ENCODE results near the gene USP35.
"Not testable (repeated sequence)": the region's sequence is repeated elsewhere in the genome, so short reads cannot be mapped to it uniquely, and the experiment has no call there.

USP35 gene

DNA sequence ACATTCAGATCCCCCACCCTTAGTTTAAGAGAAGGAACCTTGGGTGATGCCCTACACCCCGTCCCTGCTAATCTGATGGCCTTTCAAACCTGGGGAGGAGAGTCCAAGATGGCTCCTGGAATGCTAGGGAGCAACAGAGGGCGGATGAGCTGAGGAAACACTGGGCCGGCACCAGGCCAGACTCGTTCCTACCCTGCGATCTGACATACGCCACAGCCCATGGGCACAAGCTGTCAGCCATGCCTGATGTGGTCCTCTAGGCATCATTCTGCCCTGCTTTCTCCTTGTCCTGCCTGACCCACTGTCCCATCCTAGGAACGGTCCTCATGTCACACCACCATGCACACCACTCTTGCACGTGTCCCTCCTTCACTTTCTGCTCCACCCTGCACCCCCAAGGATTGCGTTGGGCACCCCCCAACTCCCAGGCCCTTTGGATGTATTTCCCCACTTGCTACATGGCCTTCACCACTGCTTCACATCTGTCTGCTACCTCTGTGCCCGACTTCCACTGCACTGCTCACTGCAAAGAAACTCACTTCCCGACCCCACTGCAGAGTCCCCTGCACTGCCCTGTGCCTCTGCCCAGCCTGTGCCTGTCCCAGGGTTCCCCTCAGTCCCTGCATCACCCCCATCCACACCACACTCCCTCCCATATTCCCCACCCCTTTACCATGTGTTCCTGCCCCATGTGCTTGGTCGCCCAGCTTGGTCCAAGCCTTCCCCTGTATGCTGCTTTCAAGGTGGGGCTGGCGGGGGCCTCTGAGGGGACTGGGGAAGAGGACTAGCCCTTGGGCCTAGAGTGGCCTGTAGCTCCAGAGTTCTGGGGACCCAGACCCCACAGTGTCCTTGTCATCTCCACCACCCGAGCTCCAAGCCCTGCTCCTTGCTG is 29.2 kb downstream of the USP35 start:
- no peak for DNase-seq (ENCODE audit: low read depth)

DNA sequence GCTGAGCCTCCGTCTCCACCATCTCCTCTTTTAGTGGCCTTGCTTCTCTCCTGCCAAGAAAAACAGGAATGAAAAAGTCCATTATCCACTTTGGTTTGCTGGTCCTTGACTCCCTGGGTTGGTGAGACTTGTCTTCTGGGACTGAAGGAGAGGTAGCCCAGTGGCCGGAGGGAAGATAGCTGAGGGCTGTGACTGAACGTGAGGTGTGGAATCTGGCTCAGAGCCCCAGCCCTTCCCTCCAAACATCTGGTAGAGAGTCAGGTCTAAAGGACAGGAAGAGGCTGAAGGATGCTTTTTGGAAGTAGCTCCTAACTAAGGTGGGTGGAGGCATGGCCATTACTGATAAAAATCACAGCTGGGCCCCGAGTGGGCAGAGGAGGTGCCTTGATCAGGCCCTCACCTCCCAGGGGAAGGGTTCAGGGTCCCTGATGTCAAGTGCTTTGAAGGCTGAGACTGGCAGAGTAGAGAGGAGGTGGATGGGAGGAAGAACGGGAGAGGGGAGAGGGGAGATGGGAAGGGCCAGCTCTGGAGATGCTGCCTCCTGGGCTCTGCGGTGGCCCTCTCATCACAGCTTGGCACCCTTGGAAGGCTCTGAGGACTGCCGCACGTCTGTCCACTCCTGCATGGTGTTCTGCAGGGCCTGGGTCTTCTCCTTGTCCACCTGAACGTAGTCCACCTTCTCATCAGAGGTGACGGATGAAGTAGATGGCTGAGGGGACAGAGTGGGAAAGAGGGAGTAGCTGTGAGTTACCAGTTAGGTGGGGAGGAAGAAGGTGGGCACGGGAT is 30.2 kb downstream of the USP35 start:
- DNase-seq (ENCODE audit: low read depth): no peak

DNA sequence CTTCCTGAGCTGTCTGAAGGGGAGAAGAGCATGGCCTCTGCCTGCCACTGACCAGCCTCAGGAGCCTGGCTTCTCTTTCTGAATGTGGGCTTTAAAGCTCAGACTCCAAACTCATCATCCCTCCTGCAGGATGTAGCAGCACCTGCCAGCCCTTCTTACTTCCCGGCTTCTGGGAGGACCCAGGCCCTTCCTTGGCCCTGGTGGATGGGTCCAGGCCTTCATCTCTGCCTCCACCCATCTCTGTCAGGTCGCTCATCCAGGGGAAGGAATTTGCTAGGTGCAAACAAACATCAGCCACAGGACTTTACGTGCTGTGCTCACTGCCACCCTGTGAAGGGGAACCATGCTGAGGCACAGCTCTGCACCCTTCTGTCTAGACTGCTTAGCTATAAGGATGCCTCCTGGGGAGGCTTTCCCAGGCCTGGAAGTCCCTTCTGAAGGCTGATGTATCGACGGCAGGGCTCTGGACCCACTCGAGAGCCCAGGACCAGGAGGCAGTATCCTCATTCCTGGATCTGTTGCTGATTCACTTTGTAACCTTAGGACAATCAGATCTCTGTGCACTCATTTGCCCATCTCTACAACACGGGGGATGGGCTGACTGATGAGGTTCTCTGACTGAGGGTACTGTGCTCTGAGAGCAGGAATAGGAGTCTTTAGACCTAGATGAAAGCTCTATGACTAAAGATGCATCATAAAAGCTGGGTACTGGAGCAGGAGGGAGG is 30.9 kb downstream of the USP35 start:
- DNase-seq (ENCODE audit: low read depth): no peak

DNA sequence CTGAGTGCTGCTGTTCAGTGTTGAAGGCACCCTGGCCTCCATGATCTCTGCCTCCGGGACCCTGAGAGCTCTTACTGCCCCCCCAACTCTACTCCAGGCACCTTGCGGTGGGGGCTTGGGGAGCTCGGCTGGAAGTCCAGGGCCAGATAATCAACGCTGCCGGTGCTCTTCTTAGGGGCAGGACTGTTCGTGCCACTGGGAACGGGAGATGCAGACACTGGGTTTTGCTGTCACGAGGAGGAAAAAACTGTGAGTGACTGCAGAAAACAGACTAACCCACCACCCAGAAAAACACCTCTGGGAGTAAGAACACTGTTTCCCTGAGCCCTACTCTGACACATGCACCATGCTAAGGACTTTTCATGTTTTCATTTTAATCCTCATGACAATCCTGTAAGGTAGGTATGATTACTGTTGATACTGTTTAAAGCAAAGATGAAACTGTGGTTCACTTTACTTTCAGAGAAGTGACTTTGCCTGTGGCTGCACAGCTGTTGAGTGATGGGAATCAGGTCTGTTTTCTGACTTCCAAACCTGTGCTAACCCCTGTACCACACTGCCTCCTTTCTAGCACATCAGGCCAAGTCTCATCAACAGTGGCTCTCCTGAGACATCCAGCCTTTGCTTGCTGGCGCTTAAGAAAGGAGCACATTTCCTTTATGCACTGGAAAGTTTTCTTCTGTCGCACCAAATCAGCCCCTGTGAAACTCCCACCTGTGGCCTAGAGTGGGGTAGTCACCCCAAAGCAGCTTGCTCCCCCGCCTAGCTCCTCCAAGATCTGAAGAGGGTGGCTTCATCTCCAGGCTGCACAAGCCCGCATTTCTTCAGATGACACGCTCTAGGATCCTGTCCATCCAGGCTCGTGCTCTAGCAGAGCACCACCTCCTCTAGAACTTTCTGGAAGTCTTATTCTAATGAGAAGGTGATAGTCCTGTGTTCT is 31.8 kb downstream of the USP35 start:
- no peak for DNase-seq (ENCODE audit: low read depth)

DNA sequence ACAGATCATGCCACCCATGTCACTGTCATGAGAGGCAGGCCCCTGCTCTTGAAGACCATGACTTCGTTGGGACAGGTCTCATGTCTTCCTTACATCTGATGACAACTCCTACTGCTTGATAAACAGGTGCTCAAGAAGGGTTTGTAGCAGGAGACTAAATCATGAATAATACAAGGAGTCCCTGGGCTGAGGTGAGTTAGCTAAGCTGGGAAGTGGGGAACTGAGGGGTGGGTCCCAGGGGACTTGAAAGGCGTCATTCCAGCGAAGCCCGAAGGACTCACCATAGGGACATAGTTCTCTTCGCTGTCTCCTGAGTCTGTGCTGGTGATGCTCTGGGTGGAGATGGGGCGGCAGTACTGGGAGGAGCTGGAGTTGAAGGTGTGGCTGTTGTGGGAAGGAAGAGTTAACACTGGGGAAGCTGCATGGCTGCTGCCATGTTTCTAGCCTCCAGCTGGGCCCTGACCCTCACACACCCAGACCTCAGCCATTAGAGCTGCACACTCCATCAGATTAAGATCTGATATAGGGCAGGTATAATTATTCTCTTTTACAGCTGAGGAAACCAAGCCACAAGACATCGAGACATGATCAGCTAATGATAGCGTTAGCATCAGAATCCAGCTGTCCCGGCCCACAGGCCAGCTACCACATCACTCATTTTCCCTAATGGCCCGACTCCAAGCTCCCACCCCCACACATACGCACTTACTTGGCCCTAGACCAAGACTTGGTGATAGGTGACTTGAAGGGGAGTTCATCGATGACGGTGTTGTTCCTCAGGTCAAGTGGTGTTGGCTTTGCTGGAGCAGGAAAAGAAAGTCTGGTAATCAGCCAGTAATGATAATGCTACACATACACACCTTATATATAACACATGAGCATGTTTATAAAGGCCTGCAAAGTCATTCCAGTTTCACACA is 32.9 kb downstream of the USP35 start:
- DNase-seq (ENCODE audit: low read depth): no peak

DNA sequence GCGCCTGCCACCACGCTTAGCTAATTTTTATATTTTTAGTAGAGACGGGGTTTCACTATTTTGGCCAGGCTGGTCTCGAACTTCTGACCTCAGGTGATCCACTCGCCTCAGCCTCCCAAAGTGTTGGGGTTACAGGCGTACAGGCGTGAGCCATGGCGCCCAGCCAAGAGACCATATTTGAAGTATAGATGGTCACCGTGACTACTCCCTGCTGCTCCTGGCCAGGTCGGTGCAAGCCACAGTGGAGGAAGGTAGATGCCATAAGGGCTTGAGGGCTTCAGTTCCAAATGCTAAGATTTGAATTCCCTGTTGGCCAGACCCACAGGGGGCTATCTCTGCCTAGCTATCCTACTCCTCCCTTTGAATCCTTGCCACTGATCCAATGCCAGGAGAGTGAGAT is 34.0 kb downstream of the USP35 start:
- not testable (repeated sequence) for DNase-seq (ENCODE audit: low read depth)

DNA sequence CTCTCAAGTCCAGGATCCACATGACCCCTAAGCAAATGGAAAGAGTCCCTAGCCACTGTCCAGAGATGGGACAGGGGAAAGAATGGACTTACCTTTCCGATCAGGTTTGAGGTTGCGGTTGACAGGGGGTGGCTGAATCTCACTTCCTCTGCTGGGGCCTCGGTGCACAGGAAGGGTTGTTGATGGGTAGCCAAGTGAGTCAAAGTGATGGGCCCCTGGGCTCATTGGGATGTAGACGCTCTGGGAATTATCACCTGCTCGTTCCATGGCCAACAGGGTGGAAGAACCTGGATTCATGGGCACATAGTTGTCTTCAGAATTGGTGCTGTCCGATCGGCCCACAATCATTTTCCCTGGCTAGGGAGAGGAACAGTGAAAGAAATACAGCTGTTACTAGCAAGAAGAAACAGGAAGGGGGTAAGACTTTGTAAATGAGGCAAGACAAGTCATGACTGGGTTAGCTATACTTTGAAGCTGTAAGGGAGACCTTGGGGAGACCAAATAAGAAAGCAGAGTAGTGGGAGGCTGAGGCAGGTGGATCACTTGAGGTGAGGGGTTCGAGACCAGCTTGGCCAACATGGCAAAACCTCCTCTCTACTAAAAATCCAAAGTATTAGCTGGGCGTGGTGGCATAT is 34.7 kb downstream of the USP35 start:
- DNase-seq (ENCODE audit: low read depth): no peak

DNA sequence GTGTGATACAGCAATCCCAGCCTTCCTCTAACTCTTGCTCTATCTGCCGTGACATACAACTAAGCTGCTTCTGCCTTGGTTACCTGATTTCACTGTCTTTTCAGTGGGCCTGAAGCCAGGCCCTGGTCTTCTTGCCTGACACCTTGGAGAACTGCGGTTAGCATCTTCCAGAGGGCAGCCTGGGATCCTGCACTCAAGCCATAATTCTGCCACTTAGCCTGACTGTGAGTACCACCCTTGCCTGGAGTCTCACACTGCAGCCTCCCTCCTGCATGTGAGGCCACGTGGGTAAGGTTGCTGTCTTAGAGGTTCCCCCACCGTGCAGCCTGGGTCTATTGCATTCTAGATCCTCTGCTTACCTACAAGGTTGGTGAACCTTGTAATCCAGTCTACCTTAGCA is 35.8 kb downstream of the USP35 start:
- DNase-seq (ENCODE audit: low read depth): no peak

DNA sequence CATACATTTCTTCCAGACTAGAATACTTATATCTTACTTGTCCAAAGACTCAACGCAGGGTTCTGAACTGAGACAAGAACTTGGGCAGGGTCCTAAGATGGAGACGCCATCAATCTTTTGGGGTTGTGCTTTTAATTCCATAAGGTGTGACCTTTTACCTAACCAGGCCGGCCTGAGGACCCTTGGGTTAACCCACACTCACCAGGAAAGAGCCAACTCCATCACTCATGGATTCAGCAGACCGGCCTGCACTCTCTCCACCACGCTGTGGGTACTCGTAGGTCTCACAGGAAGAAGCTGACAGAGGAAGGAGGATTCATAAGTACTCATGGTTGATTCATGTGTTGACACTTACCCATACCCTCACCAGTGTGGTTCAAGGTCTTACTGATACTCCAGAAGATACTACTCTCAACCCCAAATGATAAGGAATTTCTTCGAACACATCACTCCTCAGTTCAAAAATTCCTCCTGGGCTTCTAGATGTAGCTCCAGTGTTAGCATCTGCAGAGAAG is 36.2 kb downstream of the USP35 start:
- DNase-seq (ENCODE audit: low read depth): no peak

DNA sequence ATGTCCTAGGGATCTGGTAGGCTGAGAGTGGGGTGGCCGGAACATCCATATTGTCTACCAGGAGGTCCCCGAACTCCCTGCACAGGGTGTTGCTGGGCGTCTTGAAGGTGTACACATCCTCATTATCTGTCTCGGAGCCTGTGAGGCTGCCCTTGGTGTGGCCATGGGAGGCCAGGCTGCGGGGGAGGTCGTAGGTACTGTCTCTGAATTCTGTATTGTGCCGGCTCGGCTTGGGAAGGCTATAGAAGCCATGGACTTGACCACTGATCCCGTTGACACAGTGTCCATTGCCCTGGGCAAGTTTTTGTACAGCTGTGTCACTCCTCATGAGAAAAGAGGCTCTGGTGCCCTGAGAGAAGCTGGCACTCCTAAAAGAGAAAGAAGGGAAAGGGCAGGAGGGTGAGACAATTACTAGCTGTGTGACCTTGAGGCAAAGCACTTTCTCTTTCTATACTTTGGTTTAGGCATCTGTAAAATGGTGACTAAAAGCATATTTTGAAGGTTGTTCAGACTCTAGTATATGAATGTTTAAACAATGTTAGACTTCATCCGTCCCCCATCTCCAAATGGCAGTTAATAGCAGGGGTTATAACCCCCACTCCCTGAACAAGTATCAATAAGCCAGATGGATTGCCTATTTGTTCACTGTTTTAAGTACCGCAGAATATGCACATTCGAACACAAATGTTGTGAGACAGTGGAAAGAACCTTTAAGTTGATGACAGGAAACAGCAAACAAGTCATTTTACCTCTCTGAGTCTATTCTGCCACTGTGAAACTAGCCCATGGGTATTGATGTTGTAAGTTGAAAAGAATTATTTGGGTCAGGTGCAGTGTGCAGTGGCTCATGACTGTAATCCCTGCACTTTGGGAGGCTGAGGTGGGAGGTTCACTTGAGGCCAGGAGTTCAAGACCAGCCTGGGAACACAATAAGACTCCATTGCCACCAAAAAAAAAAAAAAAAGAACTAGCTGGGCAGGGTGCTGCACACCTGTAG is 38.3 kb downstream of the USP35 start:
- DNase-seq (ENCODE audit: low read depth): no peak

DNA sequence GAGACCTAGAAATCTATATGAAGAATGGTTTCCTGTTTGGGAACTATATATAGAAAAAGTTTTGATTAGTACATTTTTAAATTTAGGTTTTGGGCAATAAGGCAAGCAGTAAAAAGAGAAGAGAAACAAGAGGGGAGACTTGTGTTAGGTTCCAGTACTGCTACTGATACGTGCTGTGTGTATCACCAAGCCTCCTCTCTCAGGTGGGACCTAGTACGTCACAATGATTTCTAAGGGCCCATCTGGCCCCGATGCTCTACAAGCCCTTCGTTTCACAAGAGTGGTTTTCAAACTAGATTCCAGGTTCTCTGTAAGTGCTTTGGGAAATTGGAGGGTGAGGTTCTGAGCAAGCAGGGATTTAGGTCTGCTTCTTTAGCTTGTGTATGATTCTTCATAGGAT is 39.2 kb downstream of the USP35 start:
- DNase-seq (ENCODE audit: low read depth): no peak

DNA sequence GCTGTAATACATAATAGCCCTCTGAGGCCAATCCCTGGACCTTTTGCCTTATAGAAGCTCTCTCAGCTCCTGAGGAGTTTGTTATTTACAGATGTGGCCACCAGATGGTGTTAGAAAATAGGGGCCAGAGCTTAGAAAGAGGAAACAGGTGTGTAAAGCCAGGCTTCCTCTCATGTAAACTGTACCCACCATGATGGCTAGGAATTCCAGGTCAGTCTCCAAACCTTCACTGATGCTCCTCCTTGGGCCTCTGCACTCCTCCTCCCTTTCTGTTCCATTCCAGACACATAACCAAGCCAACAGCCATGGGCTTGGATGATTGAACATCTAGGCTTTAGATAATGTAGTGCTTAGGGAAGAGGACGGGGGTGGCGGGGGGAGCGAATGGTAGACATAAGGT is 39.7 kb downstream of the USP35 start:
- DNase-seq (ENCODE audit: low read depth): peak; percentile 55

DNA sequence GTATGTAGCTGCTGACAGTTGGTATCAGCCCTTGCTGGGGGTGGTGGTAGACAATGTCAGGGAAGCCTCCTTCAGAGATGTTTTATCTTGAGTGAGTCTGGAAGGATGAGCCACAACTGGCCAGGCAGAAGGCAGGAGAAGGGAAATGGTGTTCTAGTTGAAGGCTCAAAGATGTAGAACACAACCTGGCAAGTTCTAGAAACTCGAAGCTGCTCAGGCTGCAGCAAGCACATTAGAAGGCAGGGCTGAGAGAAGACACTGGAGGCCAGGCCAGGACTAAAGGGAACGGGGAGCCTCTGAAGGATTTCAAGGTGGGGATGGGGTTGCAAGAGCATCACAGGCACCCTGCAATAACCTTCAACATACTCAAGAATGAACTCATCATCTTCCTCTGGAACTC is 40.4 kb downstream of the USP35 start:
- no peak for DNase-seq (ENCODE audit: low read depth)

DNA sequence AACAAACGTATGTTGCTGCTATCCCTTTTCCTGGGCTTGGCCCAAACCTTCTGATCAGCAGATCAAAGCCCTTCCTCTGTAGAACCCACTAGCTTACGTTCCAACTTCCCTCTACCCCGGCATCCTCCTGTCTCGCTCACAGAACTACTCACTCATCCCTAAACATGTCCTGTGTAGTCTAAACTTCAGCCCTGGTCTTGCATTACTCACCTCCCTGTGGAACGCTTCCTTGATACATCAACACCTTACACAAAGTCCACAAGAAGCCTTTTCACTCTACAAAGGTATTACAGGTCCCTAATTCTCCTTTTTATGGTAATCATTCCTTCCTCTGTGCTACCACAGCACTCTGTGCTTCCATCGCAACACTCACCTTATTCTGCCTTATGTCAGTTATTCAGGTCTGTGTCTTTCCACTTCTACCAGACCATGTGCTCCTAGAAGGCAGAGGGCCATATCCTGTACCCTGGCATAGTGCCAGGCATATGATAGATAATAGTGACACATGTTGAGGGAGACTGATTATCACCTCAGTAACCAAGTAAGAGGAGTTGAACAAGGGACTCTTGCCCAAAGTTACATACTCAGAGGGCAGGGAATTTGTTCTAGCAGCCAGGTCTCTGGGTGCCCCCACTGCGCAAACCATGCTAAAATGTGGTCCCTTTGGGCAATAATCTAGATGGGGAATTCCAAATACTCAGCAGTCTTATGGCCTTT is 41.6 kb downstream of the USP35 start:
- no peak for DNase-seq (ENCODE audit: low read depth)

DNA sequence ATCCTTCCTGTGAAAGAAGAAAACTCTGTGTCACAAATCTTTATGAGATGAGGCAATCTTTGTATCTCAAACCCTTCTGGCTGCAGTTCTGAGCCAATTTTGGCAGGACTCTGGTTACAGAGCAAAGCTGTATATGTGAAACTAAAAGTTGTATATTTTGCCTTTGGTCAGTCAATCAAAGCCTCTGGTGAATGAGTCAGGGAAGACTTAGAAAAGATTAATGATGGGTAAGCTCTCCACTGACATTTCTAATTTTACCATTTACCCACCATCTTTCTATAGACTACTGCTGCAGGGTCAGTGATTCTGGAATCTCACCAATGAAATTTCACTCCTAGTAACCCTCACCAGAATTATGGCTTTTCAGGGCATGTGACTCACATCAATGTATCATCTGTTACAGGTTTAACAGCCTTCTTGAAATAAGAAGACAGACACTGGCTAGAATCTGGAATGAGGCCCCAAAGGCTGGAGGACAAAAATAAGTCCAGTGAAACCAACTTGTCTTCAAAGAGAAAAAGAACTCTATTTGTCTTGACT is 43.3 kb downstream of the USP35 start:
- peak; percentile 86 for DNase-seq (ENCODE audit: low read depth)

DNA sequence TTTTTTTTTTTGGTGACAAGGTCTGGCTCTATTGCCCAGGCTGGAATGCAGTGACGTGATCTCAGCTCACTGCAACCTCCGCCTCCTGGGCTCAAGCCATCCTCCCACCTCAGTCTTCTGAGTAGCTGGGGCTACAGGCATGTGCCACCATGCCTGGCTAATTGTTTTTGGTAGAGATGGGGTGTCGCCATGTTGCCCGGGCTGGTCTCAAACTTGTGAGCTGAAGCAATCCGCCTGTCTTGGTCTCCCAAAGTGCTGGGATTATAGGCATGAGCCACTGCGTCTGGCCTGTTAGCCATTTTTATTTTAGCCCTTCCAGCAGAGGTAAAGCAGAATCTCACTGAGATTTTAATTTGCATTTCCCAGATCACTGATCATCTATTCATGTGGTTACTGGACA is 44.3 kb downstream of the USP35 start:
- DNase-seq (ENCODE audit: low read depth): not testable (repeated sequence)

DNA sequence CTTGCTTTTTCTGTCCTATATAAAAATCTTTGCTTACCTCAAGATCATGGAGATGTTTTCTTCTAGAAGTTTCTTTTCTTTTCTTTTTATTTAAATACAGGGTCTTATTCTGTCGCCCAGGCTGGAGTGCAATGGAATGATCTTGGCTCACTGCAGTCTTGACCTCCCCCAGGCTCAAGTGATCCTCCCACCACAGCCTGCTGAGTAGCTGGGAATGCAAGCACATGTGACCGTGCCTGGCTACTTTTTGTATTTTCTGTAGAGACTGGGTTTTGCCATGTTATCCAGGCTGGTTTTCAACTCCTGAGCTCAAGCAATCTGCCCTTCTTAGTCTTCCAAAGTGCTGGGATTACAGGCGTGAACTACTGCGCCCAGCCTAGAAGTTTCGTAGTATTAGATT is 45.3 kb downstream of the USP35 start:
- no peak for DNase-seq (ENCODE audit: low read depth)

Measured in iris pigment epithelial cell (primary cell).